GM21786 (cell line): ENCODE results near the gene NAGS.
"Not testable (repeated sequence)": the region's sequence is repeated elsewhere in the genome, so short reads cannot be mapped to it uniquely, and the experiment has no call there.

Experiments used
- ATAC-seq: cut with Tn5 transposase; IDR thresholded peaks from one replicate; pipeline ENCODE4 v1.9.1; 2021; ENCODE audit not compliant: unreplicated experiment

The NAGS gene

DNA sequence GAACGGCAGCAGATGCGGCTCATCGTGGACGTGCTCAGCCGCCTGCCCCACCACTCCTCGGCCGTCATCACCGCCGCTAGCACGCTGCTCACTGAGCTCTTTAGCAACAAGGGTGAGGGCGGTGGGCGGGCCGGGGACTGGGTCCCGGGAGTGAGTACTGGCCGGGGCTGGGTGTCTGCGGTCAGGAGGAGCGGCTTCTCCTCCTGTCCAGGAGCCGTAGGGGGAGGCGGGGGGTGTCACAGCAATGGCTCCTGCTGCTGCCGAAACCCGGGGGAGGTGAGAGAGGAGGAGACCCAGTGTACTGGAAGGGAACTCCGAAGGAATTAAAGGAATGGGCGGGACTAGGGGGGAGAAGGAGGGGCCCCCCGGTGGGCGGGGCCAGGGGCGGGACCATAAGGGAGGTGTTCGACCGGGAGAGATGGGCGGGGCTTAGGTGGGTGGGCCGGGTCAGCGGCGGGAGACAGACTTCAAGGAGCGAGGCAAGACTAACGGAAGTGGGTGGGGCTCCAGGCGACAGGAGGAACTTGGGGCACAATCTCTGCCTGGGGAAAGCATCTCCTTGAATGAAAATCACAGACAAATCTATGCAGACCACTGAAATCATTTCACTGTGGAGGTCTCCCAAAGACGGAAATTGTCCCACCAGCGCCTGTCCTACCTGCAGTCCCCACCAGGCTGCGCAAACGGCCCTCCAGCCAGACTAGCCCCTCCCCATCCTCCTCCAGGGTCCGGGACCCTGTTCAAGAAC is 2.4 kb downstream of the NAGS start:
- peak; percentile 64 for ATAC-seq

DNA sequence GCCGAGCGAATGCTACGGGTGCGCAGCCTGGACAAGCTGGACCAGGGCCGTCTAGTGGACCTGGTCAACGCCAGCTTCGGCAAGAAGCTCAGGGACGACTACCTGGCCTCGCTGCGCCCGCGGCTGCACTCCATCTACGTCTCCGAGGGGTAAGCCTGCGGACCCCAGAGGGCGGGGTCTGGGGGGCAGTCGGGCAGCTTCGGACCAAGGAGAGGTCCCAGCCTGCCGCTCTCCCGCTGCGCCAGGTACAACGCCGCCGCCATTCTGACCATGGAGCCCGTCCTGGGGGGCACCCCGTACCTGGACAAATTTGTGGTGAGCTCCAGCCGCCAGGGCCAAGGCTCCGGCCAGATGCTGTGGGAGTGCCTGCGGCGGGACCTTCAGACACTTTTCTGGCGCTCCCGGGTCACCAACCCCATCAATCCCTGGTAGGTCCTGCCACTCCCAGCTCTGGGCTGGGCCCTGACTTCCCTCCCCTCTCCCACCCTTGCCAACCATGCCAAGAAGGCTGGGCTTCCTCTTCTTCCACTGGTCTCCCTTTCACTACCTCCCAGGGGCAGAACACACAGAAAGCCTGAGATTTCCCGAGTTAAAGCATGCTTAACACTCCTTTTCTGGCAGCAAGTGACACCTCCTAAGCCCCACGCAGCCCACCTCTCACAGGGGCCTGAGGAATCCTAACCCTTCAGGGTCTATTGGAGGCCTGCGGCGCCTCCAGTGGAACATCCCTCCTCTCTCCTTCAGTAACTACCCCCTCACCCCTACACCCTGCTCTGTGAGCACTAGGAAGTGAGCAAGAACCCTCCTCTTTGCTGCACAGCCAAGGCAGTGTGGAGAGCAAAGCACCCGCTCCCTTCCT is 3.2 kb downstream of the NAGS start:
- peak; percentile 3 for ATAC-seq

- no peak for ATAC-seq
Measured at GRCh38 chr17:44008205-44008909, 3.9 kb downstream of the NAGS start.

- ATAC-seq = no peak
Measured at GRCh38 chr17:44010966-44011647, 6.7 kb downstream of the NAGS start.

DNA sequence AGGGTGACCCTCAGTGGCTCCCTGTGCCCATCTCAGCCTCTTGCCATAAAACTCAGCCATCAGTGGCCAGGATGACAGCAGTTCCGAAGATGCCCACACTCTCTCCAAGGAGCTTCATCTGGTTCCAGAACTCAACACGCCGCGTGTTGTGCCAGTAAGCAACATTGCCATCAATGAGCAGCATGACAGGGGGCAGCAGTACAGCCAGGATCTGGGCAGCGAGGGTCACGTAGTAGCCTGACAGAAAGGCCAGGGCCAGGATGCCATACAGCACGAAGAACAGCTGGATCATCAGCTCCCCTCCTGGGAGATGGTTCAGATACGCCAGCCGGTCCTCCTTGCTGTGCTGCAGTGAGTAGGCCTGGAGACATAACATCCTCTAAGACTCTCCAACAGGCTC is 7.5 kb downstream of the NAGS start:
- no peak for ATAC-seq

GRCh38 chr17:44012391-44012790 is 8.0 kb downstream of the NAGS start:
- ATAC-seq = no peak

DNA sequence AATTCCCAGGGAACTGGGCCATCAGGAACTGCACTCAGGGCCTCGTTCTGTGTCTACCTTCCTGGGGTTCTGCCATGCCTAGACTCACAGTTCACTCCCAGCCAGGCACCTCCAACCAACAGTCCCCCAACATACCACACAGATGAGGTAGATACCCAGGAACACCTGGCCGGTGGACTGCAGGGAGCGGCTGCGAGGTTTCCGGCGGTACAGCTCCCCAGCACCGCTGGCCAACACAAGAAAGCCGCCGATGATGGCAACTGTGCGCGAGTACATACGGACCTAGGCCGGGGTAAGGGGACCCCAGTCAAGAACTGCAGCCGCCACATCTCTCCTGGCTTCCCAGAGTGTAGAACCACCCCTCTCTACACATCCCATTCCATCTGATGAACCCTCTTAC is 8.5 kb downstream of the NAGS start:
- no peak for ATAC-seq

DNA sequence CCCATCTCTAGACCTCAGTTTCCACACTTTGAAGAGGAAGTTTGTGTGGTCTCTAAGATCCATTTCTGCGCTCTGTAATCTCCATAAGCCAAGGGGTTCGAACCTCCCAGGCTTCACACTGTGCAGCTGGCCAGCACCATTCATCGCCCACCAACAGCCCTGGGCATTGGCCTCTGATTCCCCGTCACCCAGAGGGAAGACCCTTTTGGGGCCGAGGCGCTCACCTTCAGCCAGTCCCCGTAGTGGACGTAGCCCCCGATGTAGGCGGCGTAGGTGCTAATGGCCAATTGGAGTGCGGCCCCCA is 9.7 kb downstream of the NAGS start:
- no peak for ATAC-seq

DNA sequence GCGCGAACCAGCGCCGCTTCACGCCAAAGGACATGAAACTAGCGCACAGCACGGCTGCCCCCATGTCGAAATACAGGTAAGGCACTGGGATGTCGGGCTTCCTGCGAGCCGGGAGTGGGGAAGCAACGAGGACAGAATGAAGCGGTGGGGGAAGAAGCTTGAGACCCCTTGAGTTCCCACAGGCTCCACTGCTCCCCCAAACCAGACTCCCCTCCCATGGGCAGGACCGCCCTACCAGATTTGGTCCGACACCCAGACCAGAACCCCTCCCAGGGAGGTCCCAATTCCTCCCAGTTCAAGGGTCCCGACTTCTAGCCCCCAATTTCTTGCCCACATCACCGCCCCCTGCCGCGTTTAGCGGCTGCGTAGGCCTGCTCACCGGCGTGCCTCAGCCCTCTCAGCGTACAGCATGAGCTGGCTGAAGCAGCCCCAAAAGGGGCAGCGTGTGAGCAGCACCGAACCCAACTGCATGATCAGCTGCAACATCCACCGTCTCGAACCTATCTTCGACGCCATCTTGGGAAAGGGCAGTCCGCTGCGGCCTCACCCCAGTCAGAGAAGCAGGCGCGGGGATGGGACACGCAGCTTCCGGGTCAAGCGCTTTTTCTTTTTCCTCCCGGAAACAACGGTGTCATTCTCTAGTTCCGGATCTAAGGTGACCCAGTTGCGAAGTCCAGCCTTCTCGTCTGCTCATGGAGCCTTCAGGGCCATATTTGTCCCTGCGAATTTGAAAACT is 10.2 kb downstream of the NAGS start, which contains the start of gene TMEM101:
TMEM101 (minus strand) TSS at position 527 of the 736 bp plus-strand sequence; CDS start at position 516, 11 bp downstream.
- peak; percentile 80 for ATAC-seq

DNA sequence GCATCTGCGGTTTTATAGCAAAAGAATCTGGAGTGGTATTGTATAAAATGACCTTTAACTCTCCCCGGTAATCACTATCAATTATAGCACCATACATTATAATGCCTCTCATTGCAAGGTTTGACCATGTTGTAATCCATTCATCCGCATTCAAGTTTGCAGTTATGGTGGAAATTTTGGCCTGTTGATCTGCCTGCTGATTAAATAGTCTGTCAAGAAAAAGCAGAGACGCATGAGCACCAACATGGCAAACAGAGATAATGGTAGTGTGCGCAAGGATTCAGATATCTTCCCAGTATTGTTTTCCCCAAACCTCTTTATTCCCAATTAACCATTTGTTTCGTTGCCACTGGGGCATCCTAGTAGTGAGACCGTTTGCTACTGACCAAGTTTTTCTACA is 16.8 kb downstream of the NAGS start:
- not testable (repeated sequence) for ATAC-seq

DNA sequence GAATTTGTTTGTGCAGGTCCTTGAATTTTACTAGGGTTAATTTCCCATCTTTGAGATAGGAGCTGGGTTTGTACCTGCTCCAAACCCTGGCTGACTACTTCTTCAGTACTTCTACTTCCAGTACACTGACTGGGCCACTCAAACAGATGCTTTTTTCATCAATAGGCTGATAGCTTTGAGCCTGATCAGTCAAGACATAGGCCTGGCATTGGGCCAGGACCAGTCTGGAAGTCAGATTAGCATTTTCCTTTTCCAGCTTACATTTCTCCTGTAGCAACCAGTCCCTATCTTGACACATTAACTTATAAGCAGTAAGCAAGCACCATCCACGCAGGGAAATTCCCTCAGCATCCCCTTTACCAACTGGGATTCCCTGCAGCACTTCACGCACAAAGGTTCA is 17.8 kb downstream of the NAGS start:
- no peak for ATAC-seq

DNA sequence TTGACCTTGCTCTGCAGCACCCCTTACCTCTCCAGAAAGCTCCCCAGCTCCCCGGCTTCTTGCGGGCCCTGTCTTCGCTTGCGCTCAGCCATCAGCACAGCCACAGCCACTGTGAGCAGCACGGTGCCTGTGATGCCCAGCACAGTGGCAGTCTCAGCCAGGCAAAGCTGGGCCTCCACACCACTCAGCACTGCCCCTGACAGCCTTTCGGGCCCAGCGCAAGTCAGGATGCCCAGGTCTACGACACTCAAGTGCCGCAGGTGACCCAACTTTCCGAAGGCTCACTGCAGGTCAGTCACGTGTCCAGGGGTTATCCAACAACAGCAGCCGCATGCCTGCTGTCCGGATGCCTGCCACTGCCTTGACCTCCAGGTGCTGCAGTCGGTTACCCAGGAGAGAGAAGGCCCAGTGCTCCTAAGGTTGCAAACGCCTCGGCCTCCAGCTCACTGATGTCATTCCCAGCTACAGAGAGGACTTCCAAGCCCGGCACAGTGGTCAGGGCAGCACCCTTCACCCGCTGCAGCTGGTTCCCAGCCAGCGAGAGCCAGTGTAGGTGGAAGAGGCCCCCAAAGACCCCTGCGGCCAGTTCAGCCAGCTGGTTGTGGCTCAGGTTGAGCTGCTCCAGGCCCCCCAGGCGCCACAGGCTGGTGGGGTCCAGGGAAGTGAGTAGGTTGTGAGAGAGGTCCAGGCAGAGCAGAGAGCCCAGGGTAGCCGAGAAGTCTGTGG is 19.3 kb downstream of the NAGS start:
- no peak for ATAC-seq

- ATAC-seq = no peak
Measured at GRCh38 chr17:44024271-44024663, 19.8 kb downstream of the NAGS start.

- ATAC-seq = no peak
Measured at GRCh38 chr17:44024853-44025252, 20.4 kb downstream of the NAGS start.

DNA sequence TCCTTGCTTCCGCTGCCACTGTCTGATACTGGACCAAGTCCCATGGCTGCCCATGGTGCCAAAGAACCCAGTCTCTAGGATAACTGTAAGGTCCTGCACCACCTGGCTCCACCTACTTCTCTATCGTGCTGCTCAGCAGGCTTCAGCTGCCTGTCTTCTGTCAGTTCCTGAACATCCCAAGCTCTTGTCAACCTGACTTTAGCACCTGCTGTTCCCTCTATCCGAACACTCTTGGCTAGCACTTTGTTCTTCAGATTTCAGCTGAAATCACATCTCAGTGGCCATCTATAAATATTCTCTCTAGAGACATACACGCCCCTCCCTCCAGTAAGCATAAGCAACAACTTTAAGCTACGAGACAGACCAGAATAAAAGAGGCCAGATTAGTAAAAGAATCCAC is 25.3 kb downstream of the NAGS start:
- no peak for ATAC-seq

DNA sequence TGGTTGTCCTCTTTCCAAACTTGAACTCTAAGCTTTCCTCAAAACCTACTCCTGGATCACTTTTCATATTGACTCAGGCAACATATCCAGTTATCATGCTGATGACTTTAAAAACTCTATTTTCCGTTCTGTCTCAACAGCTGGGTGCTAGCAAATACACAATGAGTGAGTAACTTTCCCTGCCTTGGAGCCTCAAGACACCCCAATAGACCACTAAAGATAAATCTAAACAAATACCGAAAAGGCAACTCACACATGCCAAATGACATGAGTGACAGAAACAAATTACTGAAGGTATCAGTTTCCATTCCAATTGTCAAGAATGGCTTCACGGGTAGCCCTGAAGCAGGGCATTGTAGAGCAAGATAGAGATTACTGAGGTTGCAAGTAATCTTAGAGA is 26.1 kb downstream of the NAGS start:
- no peak for ATAC-seq

DNA sequence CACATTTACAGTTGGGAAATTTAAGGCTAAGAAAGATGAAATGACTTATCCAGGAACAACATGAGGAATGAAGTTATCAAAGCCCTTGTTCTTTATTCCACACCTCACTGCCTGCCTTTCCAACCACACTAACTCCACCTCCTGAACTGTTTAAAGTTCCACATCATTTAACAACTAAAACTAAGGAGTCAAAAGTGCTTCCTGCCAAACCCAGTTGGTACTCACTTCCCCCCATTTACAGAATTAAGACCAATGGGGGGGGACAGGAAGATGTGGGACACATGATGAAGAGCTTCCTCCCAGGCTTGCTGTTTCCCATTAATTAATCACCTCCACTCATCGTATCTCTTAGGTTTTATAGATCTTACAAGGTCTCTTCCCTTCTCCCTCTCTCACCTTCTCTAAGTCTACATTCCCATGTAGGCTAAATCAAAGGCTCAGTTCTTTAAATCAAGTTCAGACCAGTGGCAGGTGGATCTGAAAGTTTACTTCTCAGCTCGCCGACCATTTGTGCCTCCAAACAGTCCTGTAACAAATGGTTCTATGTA is 29.5 kb downstream of the NAGS start:
- ATAC-seq = no peak

GRCh38 chr17:44034688-44035087 is 30.3 kb downstream of the NAGS start:
- ATAC-seq = not testable (repeated sequence)

GRCh38 chr17:44037471-44037870 is 33.0 kb downstream of the NAGS start:
- ATAC-seq = no peak

- ATAC-seq = no peak
Measured at GRCh38 chr17:44038604-44039011, 34.2 kb downstream of the NAGS start.
